GM19467 (cell line): Measurements from ENCODE around the gene ZGPAT.

Experiments used
- ATAC-seq: cut with Tn5 transposase; IDR thresholded peaks from one replicate; pipeline ENCODE4 v1.9.1; 2021; ENCODE audit warnings: mild to moderate bottlenecking, moderate library complexity; ENCODE audit not compliant: unreplicated experiment

Gene ZGPAT

DNA sequence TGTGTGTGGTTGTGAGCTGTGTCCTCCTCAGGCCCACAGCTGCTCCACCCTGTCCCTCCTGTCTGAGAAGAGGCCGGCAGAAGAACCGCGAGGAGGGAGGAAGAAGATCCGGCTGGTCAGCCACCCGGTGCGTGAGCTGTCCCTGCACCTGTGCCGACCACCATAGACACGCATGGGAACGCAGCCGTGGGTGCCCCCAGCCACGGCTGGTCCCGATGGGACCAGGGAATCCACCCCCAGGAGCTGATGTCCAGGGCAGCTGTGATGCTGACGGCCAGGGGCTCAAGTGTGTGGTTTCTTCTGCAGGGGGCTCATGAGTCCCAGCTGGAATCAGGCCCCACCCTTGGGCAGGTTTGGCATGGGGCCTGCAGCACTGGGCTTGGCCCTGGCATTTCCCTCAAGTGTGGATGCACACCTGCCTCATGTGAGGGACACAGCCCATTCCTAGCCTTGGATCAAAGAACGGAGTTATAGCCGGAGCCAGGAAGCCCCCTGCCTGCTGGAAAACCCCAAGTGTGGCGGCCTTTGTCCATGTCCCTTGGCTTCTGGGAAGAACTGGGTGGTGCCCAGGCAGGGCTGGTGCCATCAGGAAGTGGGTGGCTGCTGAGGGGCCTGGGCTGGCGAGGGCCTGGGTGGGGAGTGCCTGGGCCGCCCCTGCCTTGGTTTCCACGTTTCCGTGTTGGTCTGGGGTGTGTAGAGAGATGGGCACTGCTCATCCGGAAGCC, 16.0 kb upstream of the ZGPAT start:
- ATAC-seq, result no peak

- ATAC-seq, result no peak
Observed at GRCh38 chr20:63692436-63693082, 15.3 kb upstream of the ZGPAT start.

DNA sequence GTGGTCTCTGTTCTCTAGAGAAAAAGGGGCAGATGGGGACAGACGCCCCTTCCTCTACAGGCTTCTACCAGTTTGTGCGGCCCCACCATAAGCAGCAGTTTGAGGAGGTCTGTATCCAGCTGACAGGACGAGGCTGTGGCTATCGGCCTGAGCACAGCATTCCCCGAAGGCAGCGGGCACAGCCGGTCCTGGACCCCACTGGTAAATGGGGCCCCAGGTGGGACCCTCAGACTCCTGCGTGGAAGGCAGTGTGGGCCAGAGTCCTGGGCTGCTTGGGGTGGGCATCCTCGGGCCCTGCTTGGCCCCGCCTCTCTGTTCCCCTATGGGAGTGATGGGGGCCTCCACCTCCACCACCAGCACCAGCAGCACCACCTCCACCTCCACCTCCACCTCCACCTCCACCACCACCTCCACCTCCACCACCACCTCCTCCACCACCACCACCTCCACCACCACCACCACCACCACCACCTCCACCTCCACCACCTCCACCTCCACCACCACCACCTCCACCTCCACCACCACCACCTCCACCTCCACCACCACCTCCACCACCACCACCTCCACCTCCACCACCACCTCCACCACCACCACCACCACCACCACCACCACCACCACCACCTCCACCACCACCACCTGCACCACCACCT, 14.6 kb upstream of the ZGPAT start:
- ATAC-seq, result no peak

GRCh38 chr20:63693733-63694583, 13.9 kb upstream of the ZGPAT start:
- ATAC-seq, result no peak

GRCh38 chr20:63694584-63695423, 13.0 kb upstream of the ZGPAT start:
- ATAC-seq, result no peak

GRCh38 chr20:63695424-63696305, 12.2 kb upstream of the ZGPAT start:
- ATAC-seq, result no peak

GRCh38 chr20:63696306-63696627, 11.6 kb upstream of the ZGPAT start:
- no peak for ATAC-seq

DNA sequence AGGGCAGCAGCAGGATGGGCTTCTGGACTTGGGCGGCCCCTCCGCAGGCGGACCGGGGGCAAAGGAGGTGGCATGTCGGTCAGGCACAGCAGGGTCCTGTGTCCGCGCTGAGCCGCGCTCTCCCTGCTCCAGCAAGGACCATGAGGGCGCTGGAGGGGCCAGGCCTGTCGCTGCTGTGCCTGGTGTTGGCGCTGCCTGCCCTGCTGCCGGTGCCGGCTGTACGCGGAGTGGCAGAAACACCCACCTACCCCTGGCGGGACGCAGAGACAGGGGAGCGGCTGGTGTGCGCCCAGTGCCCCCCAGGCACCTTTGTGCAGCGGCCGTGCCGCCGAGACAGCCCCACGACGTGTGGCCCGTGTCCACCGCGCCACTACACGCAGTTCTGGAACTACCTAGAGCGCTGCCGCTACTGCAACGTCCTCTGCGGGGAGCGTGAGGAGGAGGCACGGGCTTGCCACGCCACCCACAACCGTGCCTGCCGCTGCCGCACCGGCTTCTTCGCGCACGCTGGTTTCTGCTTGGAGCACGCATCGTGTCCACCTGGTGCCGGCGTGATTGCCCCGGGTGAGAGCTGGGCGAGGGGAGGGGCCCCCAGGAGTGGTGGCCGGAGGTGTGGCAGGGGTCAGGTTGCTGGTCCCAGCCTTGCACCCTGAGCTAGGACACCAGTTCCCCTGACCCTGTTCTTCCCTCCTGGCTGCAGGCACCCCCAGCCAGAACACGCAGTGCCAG, 11.0 kb upstream of the ZGPAT start, which contains the start of gene TNFRSF6B:
TSS of gene TNFRSF6B (plus strand) at position 25 of the 729 bp plus-strand sequence. CDS start at position 141, 116 bp downstream.
- no peak for ATAC-seq

- ATAC-seq, result no peak
Observed at GRCh38 chr20:63697357-63697867, 10.4 kb upstream of the ZGPAT start.

GRCh38 chr20:63697868-63698545, 9.8 kb upstream of the ZGPAT start:
- no peak for ATAC-seq

GRCh38 chr20:63698739-63699465, 8.9 kb upstream of the ZGPAT start:
- ATAC-seq, result no peak

GRCh38 chr20:63699466-63700198, 8.2 kb upstream of the ZGPAT start:
- no peak for ATAC-seq

DNA sequence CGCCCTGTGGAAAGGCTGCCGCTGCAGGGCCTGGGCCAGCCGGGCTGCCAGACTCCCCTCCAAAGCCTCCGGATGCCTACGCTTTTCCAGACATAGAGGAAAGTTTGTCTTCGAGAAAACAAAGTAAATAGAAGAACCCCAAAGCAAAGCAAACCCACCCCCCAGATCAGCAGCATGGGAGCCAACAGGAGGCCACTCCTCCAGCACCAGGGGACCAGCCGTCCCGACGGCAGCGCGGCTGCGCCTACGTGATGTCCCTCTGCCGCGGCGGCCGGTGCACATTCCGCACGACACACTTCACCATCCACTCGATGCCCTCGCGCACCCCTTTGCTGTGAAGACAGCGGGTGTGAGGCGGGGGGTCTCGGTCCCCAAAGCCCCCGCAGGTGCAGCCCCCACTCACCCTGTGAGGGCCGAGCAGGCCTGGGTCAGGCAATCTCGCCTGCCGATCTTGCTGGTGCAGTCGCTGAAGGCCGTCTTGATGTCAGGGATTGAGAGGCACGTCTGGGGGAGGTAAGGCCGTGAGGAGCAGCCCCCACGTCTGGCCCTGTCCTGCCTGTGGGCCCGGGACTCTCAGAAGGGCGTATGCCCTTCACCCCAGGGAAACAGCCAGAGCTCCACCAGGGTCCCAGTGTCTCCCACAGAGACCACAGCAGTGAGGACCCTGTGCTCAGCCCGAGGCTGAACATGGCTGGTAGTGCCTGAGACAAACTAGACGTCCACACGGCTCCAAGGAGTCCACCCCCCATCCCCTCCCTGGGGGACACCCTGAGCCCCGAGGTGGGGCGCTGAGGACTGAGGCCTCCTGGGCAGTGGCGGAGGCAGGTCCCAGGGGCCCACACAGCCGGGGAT, 7.4 kb upstream of the ZGPAT start:
- ATAC-seq, result no peak

- no peak for ATAC-seq
Observed at GRCh38 chr20:63701051-63701328, 6.8 kb upstream of the ZGPAT start.

DNA sequence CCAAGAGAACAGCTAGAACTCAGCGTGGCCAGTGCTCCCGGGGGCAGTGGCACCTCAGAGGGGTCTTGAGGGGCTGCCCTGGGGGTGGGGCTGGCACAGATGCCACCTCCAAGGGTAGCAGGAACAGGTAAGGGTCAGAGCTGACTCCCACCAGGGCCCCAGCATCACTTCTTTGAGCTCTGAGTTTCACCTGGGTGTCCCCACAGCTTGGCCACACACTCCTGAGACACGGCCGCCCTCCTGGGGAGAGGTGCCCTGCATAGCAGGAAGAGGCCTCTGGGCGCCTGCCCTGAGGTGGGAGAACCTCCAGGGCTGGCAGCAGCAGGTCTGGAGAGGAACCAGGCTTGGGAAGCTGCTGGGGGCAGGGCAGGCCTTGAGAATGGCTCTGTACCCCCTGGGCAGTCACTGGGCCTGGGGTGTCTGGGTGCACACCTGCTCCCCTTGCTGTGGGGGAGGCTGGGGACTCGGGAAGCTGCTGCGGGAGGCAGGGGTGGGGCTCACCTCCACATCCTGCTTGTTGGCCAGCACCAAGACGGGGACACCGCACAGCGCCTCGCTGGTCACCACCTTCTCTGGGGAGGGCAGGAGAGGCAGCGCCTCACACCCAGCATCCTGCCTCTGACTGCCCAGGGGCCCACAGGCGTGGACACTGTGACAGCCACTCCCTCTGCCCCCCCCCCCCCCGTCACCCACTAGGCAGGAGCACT, 6.4 kb upstream of the ZGPAT start:
- no peak for ATAC-seq
